Measurements from ENCODE around the gene CHRNB1.
"Not testable (repeated sequence)": the region's sequence is repeated elsewhere in the genome, so short reads cannot be mapped to it uniquely, and the experiment has no call there.

CHRNB1 gene

GRCh38 chr17:7468804-7469389 lies 24.0 kb downstream of the CHRNB1 start:
- DNase-seq: no peak

GRCh38 chr17:7469843-7470242 lies 25.0 kb downstream of the CHRNB1 start:
- DNase-seq: not testable (repeated sequence)

DNA sequence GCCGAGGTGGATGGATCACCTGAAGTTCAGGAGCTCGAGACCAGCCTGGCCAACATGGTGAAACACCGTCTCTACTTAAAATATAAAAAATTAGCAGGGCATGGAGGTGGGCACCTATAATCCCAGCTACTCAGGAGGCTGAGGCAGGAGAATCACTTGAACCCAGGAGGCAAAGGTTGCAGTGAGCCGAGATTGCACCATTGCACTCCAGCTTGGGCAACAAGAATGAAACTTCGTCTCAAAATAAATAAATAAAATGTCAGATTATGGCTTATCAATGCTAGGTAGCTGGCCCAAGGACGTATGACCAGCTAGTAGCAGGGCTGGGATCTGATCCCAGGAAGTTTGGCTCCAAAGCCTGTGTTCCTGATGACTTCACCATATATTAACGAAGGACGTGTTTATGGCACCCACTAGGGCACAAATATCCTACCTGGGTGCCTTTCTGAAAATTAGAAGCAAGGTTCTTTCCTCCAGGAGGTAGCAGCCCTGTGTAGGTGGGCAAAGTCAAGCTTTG lies 25.7 kb downstream of the CHRNB1 start:
- not testable (repeated sequence) for DNase-seq

GRCh38 chr17:7471729-7472128 lies 26.9 kb downstream of the CHRNB1 start:
- DNase-seq: no peak

DNA sequence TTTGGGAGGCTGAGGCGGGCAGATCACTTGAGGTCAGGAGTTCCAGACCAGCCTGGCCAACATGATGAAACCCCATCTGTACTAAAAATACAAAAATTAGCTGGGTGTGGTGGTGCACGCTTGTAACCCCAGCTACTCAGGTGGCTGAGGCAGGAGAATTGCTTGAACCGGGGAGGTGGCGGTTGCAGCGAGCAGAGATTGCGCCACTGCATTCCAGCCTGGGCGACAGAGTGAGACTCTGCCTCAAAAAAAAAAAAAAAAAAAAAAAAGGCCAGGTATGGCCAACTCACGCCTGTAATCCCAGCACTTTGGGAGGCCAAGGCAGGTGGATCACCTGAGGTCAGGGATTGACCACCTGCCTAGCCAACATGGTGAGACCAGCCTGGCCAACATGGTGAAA lies 29.9 kb downstream of the CHRNB1 start:
- DNase-seq: not testable (repeated sequence)

- no peak for DNase-seq
Measured at GRCh38 chr17:7475764-7476422, 31.0 kb downstream of the CHRNB1 start.

DNA sequence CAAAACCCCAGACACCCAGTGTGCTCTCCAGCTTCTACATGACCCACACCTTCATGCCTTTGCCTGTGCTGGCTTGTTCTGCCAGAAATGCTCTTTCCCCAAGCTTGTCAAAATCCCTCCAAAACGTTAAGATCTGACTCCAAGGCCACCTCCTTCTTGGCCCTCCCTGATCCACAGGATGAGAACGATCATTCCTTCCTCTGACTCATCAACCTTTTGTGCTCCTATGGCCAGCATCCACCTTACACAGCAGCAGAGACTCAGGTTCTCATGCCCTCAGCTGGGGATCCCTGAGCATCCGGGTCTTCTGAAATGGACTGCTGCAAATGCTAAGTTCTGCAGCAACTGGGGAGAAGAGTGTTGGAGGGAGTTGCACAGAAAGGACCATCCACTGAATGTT lies 31.6 kb downstream of the CHRNB1 start:
- no peak for DNase-seq

- no peak for DNase-seq
Measured at GRCh38 chr17:7476951-7477350, 32.1 kb downstream of the CHRNB1 start.

DNA sequence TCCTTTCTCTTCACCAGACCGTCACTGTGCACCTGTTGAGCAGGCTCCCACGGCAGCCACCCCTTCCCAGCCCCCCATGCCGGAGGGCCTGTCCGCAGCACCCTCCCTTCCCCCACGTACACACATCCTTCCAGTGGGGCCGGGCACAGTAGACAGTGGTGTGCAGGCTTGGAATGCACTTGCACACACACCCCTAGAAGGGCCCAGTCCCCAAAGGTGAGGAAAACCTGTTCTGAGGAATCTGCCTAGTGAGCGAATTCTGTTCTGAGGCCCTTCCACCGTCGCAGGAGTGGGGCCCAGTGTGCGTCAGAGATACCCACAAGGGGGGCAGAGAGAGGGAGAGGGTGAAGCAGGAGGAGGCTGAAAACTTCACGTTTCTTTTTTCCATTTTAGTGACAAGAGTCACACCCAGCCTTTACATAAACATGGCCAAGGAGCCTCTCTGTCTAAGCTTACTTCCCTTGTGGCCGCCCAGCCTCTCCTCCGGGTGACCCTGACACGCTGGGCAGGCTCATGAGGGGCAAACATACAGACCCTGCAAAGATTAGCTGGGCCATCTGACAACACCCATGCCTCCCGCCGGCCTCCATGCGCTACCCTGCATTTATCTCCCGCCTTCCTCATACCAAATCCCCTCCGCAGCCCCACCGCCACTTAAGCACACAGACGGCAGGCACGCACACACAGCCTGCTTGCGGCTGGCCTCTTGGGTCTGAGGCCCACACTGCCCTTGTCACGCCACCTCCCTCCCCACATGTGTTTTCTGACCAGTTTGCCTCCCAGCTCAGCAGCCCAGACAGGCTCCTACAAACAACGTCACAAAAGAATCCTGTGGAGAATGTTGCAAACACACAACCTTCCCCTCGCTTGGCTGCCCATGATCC lies 32.8 kb downstream of the CHRNB1 start:
- no peak for DNase-seq

- DNase-seq: no peak
Measured at GRCh38 chr17:7478276-7479212, 33.7 kb downstream of the CHRNB1 start.

DNA sequence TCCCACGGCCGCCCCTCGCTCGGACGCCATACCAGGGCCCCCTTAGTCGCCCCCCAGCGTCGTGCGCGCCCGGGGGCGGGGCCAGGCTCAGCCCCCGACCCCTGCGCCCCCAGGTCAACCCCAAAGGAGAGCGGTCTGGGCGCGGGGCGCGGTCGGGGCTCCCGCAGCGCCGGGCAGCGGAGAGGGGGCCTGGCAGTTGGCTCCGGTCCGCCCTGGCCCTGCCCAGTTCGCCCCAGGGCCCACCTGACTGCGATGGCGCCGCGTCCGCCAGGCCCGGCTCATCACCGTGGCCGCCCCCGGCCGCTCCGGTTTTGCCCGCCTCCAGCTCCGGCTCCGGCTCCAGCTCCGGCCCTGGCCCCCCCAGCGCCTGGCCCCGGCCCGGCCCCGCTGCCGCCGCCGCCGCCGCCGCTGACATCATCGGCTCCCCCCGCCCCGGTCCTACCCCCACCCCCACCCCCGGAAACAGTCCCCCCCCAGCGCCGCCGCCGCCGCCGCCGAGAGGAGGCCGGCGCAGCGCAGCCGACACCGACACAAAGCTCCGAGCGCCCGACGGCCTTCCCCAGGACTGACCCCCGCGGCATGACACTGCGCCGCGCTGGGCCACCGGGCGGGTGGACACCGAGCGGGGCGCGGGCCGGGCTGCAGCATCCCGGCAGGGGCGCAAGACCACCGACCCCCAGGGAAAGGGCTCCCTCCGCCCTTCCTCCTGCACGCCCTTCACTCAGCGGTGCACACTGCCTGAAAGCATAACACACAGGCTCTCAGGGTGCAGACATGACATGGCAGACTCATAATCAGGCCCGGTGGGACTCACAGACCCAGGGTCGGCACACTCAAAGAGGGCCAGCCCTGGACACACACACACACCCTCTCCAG lies 34.6 kb downstream of the CHRNB1 start, which contains the start of gene ZBTB4:
Gene ZBTB4 (minus strand): TSS at position 419 of the 876 bp plus-strand sequence. CDS start 12,830 bp downstream, outside the sequence.
- no peak for DNase-seq

GRCh38 chr17:7480089-7480384 lies 35.2 kb downstream of the CHRNB1 start:
- no peak for DNase-seq

GRCh38 chr17:7481275-7481674 lies 36.4 kb downstream of the CHRNB1 start, which contains the start of gene SLC35G6:
Gene SLC35G6, plus strand, starts transcription at chr17:7481446. Its CDS starts 71 bp downstream, at chr17:7481517.
- not testable (repeated sequence) for DNase-seq

GRCh38 chr17:7481842-7482741 lies 37.2 kb downstream of the CHRNB1 start:
- DNase-seq: not testable (repeated sequence)

GRCh38 chr17:7482742-7483088 lies 37.9 kb downstream of the CHRNB1 start:
- DNase-seq: not testable (repeated sequence)

DNA sequence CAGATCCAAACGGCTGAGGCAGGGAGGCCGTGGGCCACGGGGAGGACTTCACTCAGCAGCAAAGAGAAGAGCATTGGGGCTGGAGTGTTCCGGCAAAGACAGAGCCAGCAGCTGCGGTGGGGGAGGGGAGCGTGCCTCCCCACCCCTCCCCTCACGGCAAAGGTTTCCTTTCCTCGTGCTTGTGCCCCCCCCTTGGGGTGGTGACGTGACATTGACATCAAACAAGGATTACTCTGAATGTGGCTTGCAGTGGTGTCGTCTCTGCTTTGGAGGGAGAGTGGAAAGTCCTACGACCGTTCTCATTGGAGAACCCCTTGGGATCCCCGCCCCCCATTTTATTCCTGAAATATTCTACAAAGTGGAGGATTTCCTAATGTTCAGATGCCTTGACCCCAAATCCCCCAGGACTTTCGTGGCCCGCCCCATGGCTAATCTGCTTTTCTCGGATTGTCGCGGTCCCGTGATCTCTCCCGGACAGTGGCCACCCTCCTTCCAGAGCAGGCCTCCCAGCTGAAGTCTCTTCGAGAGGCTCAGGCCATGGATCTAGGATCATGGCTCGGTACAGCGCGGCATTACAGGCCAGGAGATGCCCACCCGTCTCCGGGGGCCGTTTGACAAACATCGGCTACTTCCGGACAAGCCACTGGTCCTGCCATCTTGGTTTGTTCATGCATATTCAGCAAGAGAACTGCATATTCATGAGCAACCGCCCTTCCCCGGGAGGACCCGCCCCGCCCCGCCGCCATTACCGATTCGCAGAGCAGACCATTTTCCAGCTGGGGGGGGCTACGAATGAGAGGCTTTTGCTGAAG lies 38.6 kb downstream of the CHRNB1 start:
- peak; percentile 84 for DNase-seq

- DNase-seq: peak; percentile 84
Measured at GRCh38 chr17:7484067-7484918, 39.4 kb downstream of the CHRNB1 start, which contains the start of gene POLR2A. Gene POLR2A, plus strand, starts transcription at chr17:7484366.

DNA sequence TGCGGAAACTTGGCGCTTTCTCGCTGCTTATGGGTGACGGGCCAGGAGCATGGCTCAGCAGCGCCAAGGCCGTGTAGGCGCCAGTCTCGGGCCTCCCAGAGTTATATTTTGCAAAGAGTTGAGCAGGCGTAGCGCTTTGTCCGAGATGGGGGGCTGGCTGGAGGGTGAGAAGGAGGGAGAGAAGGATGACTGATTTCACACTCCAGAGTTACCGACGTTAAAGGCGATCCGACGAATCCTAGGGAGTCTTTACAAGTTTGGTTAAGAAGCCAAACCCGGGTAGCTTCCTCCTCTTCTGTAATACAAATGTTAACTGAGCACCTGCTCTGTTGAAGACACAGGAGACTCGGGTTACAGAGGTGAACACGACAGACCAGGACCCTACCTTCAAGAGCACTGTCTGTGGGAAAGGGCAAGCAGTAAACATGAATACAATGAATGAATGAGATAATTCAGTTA lies 40.1 kb downstream of the CHRNB1 start:
- DNase-seq: no peak

All from KG1 (cell line).